ACHN (cell line): ENCODE results near the gene RAC3.

Source experiments
- DNase-seq: peaks from one replicate; pipeline ENCODE4 v3.0.0-alpha.2; 2015
- in situ Hi-C: cut with HindIII; loops from 2 replicates; pipeline ENCODE4 v1.10.0; 2017; ENCODE audit warnings: low sequenced_read_pairs, low pct_ligation_motif_present, low pct_unique_long_range_greater_than_20kb

The RAC3 gene

GRCh38 chr17:82020572-82021106 lies 10.8 kb upstream of the RAC3 start:
- in situ Hi-C loops = no loop called here

GRCh38 chr17:82021107-82021899 lies 10.2 kb upstream of the RAC3 start:
- in situ Hi-C loops = no loop called here
- DNase-seq = peak; percentile 83

More at GRCh38 chr17:82020572-82021106, 10.8 kb upstream of the RAC3 start:
- DNase-seq = no peak

- no peak for DNase-seq
- in situ Hi-C loops = no loop called here
These were observed 9.6 kb upstream of the RAC3 start for GRCh38 chr17:82021900-82022309.

GRCh38 chr17:82022310-82022980 lies 9.0 kb upstream of the RAC3 start, which contains the start of gene CENPX:
Gene CENPX (minus strand): TSS chr17:82022878. CDS start chr17:82022861, 17 bp downstream.
- DNase-seq = no peak
- in situ Hi-C loops = no loop called here

DNA sequence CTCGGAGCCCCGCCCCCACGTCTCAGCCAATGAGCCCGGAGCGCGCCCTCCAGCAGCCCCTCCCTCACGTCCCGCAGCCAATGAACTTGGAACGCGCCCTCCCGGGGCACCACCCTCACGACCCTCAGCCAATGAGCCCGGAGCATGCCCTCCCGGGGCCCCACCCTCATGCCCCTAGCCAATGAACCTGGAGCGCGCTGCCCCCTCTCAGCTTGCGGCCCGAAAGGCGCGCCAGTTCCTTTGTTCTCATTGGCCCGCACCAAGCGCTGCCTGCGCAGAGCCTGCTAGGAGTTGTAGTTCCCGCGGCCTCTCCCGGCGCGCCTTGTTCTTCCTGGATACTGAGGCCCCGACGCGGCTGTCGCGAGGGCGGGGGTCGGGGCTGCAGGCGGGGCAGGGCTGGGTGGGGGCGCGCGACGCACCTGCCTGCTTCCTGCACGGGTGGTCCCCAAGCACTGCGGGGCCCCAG lies 8.5 kb upstream of the RAC3 start, which contains the start of gene LRRC45:
Gene LRRC45 (plus strand): TSS at position 325 of the 466 bp plus-strand sequence. CDS start 339 bp downstream, outside the sequence.
- DNase-seq = peak; percentile 99
- in situ Hi-C loops = no loop called here

- peak; percentile 20 for DNase-seq
- in situ Hi-C loops = no loop called here
These were observed 7.8 kb upstream of the RAC3 start for GRCh38 chr17:82023447-82024241.

DNA sequence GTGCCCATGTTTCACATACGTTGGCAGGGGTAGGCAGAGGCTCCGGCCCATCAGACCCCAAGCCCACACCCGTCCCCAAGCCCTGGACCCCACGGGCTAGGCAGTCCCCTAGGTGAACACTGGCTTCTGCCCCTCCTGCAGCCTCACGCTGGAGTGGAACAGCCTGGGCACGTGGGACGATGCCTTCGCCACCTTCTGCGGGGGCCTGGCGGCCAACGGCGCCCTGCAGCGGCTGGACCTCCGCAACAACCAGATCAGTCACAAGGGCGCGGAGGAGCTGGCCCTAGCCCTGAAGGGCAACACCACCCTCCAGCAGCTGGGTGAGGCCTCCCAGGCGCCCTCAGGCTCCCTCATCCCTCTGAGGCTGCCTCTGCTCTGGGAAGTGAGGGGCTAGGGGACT lies 6.6 kb upstream of the RAC3 start:
- in situ Hi-C loops = no loop called here
- no peak for DNase-seq

DNA sequence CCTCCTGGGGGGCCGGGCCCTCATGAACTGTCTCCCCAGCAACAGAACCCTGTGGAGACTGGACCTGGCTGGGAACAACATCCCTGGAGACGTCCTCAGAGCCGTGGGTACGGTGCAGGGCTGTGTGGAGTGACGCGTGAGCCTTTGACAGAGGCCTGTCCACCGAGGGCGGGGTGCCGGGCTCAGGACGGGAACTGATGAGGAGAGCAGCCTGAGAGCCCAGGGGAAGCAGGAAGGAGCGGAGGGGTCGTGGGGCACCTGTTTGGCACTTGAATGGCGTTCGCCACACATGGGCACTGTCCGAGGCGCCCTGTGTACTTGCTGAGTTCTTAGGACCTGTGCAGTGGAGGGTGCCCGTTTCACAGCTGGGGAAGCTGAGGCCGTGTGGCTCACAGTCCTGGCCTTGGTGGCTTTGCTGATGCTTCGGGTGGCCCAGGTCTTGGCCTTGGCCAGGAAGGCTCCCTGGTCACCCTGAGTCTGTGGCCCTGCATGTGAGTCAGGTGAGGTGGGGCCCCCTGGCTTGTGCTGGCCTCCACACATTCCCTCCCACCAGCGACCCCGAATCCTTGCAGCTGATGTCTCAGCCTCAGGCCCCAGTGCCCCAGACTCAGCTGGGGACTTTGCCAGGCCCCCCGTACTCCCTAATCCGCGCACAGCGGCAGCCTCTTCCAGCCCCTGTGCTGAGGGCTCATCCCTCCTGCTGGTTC lies 5.9 kb upstream of the RAC3 start:
- in situ Hi-C loops = no loop called here
- no peak for DNase-seq

GRCh38 chr17:82028246-82028645 lies 3.2 kb upstream of the RAC3 start:
- in situ Hi-C loops = no loop called here
- no peak for DNase-seq

GRCh38 chr17:82028966-82029365 lies 2.5 kb upstream of the RAC3 start:
- in situ Hi-C loops = no loop called here
- DNase-seq = no peak

DNA sequence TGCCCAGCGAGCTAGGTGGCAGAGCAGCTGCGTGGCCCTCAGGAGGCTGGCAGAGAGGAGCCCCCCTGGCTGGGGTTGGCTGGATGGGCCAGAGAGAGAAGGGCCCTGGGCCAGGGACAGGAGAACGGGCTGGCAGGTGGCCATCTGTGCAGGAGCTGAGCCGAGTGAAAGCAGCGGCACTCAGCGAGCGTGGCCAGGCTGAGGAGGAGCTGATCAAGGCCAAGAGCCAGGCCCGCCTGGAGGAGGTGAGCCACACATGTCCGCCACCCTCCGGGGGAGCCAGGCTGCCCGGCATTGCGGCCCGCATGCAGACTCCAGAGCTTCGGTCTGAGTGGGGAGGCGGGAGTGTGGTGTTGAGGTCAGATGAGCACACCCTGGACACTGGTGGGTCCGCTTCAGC lies 2.1 kb upstream of the RAC3 start:
- DNase-seq = no peak
- in situ Hi-C loops = no loop called here

DNA sequence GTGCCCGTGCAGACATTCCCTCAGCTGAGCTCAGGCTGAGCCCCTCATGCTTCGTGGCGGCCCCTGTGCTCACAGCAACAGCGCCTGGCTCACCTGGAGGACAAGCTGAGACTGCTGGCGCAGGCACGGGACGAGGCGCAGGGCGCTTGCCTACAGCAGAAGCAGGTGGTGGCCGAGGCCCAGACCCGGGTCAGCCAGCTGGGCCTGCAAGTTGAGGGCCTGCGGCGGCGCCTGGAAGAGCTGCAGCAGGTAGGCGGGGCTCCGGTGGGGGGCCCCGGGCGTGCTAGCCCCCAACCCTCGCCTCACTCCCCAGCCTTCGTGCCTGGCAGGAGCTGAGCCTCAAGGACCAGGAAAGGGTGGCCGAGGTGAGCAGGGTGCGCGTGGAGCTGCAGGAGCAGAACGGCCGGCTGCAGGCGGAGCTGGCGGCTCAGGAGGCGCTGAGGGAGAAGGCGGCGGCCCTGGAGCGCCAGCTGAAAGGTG lies 1.4 kb upstream of the RAC3 start:
- in situ Hi-C loops = no loop called here
- no peak for DNase-seq

- DNase-seq = peak; percentile 89
- in situ Hi-C loops = no loop called here
These were observed 792 bp upstream of the RAC3 start for GRCh38 chr17:82030470-82031302.

DNA sequence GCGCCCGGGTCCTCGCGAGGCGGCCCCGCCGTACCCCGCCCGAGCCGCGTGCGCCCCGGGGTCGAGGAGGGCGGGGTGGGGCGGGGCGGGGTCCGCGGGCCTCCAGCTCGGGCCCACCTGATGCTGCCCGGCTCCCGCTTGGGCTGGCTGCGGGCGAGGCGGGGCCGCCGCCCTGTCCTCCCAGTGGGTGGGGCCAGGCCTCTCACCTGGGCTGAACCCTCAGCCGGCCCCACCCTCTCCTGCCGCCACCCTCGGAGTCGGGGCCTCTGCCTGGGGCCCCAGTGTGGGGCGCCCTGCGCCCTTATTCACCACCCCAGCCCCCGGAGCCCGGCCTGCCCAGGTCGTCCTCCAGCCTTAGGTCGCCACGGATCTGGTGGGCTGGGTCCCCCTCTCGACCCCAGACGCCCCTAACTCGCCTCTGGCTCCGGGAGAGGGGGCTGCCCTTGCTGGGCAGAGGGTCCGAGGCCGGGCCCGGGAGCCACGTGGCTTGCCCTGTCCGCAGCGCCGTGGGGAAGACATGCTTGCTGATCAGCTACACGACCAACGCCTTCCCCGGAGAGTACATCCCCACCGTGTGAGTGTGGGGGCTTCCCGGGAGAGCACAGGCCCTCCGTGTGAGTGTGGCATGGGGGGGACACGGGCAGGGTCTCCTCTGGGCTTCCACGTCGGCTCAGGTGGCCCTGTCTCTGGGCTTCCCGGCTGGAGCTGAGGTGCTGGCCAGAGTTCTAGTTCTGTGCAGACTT lies 578 bp downstream of the RAC3 start:
- DNase-seq = no peak
- in situ Hi-C loops = no loop called here

DNA sequence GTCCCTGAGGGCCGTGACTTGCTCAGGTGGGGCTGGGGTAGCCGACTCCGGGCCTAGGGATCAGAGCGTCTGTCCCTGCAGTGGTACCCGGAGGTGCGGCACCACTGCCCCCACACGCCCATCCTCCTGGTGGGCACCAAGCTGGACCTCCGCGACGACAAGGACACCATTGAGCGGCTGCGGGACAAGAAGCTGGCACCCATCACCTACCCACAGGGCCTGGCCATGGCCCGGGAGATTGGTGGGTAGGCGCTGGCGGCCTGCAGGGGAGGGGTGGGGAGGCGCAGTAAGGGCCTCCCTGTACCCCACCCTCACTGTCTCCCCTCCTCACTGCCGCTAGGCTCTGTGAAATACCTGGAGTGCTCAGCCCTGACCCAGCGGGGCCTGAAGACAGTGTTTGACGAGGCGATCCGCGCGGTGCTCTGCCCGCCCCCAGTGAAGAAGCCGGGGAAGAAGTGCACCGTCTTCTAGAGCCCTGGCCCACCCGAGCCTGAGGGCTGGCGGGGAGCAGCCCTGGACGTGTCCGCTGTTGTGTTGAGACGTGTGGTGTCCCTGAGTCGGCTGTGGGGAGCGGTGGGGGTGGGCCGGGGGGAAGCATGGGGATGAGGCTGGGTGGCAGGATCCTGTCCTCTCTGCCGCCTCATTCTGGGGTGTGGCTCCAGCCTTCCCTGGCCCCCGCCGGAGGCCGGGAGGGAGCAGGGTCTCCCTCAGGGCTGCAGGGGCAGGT lies 2.0 kb downstream of the RAC3 start:
- in situ Hi-C loops = no loop called here
- no peak for DNase-seq

GRCh38 chr17:82034371-82035011 lies 3.0 kb downstream of the RAC3 start:
- in situ Hi-C loops = no loop called here
- DNase-seq = no peak
